Urinary bladder (tissue), 4 donors: ENCODE results near the gene MAN1A2. TPM values are rescaled to one million over a fixed set of nuclear protein-coding genes. Genes with fewer than 3 reads are reported as not detected.
A peak's percentile ranks its signal among the peaks of the same experiment; 100 is the strongest.
"Not testable (repeated sequence)": the region's sequence is repeated elsewhere in the genome, so short reads cannot be mapped to it uniquely, and the experiment has no call there.

Source experiments
- DNase-seq: peaks from one replicate; pipeline ENCODE4 v3.0.0-alpha.2; 2015; ENCODE audit errors: extremely low spot score
- H3K27ac ChIP-seq: one replicate; pipeline ENCODE4 v1.5.1; 2013; ENCODE audit warnings: low read depth, mild to moderate bottlenecking, moderate library complexity
- H3K36me3 ChIP-seq: one replicate; pipeline ENCODE4 v1.6.1; 2013; ENCODE audit warnings: mild to moderate bottlenecking, moderate library complexity; ENCODE audit not compliant: insufficient read depth
- H3K4me1 ChIP-seq: one replicate; pipeline ENCODE4 v1.6.1; 2013; ENCODE audit warnings: mild to moderate bottlenecking, moderate library complexity; ENCODE audit not compliant: insufficient read depth
- H3K4me3 ChIP-seq: one replicate; pipeline ENCODE4 v1.5.1; 2013; ENCODE audit warnings: low read depth, low read length
- WGBS: extraction: QIAGEN DNeasy Blood & Tissue Kit; methylation state at CpG from one replicate; pipeline ENCODE4 v1.1.7; 2013; 5-methylcytosine and 5-hydroxymethylcytosine counted together
- polyA plus RNA-seq: library from polyadenylated mRNA; stranded (reverse); fragments of 200-250 nt; gene quantifications from one replicate; pipeline ENCODE4 v1.2.3, GENCODE V29; 2013
- total RNA-seq: library from RNA; depleted of rRNA; stranded (reverse); fragments of >200 nt; gene quantifications from one replicate; pipeline ENCODE4 v1.2.3, GENCODE V29; 2014
- donor health status: healthy with polysubstance abuse.
- donor health status: healthy.

Gene MAN1A2
- total and polyA plus RNA-seq, 2 donors = 20.1 to 85.8 TPM

DNA sequence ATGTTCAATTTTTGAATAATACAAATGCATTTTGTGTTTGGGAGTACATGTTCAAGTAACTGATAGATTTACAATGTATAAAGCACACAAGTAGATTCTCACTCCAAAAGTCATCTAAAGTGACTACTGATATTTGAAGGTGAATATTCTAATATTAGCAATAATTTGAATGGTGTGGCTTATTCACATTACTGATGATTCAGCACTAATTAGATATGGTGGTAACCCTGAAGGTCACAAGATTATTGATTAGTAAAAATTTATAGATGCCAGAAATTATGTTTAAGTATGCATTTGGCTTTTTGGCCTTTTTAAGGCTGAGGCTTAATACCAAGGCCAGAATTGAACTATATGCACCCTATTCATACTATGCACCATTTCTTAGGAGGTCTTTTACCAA, 186.2 kb downstream of the MAN1A2 start:
- no peak overlapping the region for H3K4me3 ChIP-seq
- no peak overlapping the region for H3K27ac ChIP-seq
- DNase-seq = no peak
- H3K36me3 ChIP-seq = no peaks in the 10 kb centered on the region
- H3K4me1 ChIP-seq = no peaks in the 10 kb centered on the region

DNA sequence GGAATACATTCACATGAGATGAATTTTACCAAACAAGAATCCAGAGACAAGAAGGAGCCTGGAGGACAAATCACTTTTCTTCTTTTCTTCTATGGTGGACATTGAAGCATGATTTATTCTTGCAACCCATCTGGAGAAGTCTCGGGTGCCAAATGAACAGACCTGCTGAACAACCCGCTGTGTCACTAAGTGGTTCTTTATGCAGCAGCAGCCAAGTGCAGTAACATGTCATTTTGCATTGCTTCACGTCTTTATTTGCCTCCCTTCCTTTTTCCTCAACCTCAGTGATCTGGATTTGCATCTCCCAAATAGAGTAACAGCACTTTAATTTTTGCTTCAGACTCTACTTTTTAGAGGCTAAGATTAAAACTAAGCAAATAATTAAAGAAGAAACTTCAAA, 188.6 kb downstream of the MAN1A2 start:
- H3K27ac ChIP-seq = no peak overlapping the region
- WGBS = 72% methylated on average over 3 of the region's 3 CpGs
- no peak overlapping the region for H3K4me3 ChIP-seq
- no peak for DNase-seq
- H3K4me1 ChIP-seq = no peaks in the 10 kb centered on the region
- no peaks in the 10 kb centered on the region for H3K36me3 ChIP-seq

DNA sequence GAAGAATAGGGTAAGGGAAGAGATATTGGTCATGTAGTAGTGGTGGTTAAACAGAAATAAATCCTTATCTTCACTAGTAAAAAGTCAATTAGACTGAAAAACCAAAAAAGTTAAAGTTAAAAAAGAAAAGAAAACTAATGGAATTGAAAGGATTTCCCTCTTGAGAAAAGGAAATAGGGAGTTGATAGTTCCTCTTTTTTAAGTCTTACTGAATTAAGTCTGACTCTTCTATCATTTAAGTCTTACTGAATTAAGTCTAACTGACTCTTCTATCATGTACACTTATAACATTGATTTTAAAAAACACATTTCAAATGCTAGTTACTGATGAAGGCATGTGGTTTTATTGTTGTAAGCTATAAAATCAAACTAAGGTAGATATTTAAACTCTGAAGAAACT, 189.1 kb downstream of the MAN1A2 start:
- no peaks in the 10 kb centered on the region for H3K4me1 ChIP-seq
- H3K27ac ChIP-seq = no peak overlapping the region

DNA sequence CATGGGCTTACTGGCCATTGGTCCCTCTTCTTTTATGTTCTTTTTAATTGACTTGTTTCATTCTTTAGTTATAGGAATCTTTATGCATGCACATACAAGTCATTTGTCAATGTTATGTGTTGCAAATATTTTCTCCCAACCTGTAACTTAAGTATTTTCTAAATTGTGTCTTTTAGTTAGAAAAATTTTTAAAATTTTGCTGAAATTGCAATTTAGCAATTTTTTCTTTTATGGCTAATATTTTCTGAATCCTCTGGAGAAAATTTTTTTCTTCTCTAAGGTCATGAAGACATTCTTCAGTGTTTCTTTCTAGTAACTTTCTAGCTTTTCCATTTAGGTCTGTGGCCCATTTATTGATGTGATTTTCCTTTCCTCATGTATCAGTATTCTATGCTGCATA, 189.7 kb downstream of the MAN1A2 start:
- H3K4me3 ChIP-seq = no peak overlapping the region
- no peak overlapping the region for H3K27ac ChIP-seq
- no peaks in the 10 kb centered on the region for H3K4me1 ChIP-seq
- no peak for DNase-seq
- H3K36me3 ChIP-seq = no peaks in the 10 kb centered on the region

More for the DNA sequence above, 189.1 kb downstream of the MAN1A2 start:
- Histone ChIP-seq H3K36me3 (no peaks in the 10 kb centered on the region), H3K4me3 (no peak overlapping the region)
- DNase-seq = no peak

DNA sequence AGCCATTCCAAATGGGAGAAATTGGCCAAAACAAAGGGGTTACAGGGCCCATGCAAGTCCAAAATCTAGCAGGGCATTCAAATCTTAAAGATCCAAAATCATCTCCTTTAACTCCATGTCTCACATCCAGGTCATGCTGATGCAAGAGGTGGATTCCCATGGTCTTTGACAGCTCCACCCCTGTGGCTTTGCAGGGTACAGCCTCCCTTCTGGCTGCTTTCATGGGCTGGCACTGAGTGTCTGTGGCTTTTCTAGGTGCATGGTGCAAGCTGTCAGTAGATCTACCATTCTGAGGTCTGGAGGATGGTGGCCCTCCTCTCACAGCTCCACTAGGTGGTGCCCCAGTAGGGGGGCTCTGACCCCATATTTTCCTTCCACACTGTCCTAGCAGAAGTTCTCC, 191.2 kb downstream of the MAN1A2 start:
- H3K4me3 ChIP-seq, H3K4me1 ChIP-seq, DNase-seq, H3K27ac ChIP-seq, H3K36me3 ChIP-seq: not testable (repeated sequence)

DNA sequence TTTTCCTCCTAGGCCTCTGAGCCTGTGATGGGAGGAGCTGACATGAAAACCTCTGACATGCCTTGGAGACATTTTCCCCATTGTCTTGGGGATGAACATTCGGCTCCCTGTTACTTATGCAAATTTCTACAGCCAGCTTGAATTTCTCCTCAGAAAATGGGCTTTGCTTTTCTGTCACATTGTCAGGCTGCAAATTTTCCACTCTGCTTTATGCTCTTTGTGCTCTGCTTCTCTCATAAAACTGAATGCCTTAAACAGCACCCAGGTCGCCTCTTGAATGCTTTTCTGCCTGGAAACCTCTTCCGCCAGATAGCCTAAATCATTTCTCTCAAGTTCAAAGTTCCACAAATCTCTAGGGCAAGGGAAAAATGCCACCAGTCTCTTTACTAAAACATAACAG, 191.9 kb downstream of the MAN1A2 start:
- Histone ChIP-seq H3K36me3 (no peaks in the 10 kb centered on the region), H3K4me3 (no peak overlapping the region), H3K27ac (no peak overlapping the region), H3K4me1 (no peaks in the 10 kb centered on the region)
- WGBS = 91% methylated on average over 3 of the region's 3 CpGs
- no peak for DNase-seq

DNA sequence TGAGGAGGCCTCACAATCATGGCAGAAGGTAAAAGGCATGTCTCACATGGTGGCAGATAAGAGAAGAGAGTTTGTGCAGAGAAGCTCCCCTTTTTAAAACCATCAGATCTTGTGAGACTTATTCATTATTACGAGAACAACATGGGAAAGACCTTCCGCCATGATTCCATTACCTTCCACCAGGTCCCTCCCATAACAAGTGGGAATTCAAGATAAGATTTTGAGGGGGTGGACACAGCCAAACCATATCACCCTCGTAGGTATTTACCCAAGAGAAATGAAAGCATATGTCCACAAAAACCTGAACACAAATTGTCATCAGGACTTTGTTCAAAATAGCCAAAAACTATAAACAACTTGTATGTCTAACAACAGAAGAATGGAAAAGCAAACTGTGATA, 192.7 kb downstream of the MAN1A2 start:
- no peaks in the 10 kb centered on the region for H3K36me3 ChIP-seq
- no peak overlapping the region for H3K4me3 ChIP-seq
- no peaks in the 10 kb centered on the region for H3K4me1 ChIP-seq
- DNase-seq = no peak
- no peak overlapping the region for H3K27ac ChIP-seq
- WGBS = 80% methylated on average over 3 of the region's 3 CpGs

DNA sequence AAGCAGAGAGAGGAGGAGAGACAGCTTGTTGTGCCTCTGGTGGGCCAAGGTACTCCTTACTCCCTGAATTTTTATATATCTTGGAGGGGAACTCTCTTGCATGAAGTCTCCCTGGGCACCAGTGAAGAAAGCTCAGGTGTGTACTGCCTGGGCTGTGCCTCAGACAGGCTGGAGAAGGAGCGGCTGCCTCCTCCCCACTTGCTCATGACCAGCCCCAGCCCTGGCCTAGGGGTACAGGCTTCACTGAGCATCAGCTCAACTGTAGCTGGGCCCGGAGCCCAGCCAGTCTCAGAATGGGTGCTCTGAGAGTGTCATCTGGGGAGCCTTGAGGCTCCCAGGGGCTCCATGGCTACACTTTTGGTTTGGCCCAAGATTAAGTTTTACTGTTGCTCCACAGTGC, 193.8 kb downstream of the MAN1A2 start:
- no peak for DNase-seq
- H3K36me3 ChIP-seq = no peaks in the 10 kb centered on the region
- WGBS = 96% methylated on average over 2 of the region's 2 CpGs

DNA sequence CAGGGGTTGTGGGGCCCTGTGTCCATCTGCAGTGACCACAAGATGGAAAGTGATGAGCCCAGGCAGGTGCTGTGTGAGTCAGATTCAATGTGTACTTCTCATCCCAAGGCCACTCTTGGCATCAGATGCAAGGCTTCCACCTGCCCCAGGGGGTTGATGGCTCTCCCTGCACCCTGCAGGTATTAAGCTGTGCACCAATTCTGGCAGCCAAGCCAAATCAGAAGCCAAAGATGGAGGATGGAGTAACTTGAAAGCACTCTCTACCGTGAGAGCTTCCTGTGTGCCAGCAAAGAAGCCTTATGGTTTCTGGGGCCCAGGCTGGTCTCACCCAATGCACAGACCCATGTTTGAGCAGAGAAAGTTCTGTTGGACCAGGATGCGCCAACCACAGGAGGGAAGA, 194.3 kb downstream of the MAN1A2 start:
- 90% methylated on average over 2 of the region's 2 CpGs for WGBS
- Histone ChIP-seq H3K4me1 (no peaks in the 10 kb centered on the region), H3K36me3 (no peaks in the 10 kb centered on the region), H3K4me3 (no peak overlapping the region), H3K27ac (no peak overlapping the region)
- DNase-seq = no peak

More for the DNA sequence above, 193.8 kb downstream of the MAN1A2 start:
- Histone ChIP-seq H3K27ac (no peak overlapping the region), H3K4me1 (no peaks in the 10 kb centered on the region), H3K4me3 (no peak overlapping the region)

DNA sequence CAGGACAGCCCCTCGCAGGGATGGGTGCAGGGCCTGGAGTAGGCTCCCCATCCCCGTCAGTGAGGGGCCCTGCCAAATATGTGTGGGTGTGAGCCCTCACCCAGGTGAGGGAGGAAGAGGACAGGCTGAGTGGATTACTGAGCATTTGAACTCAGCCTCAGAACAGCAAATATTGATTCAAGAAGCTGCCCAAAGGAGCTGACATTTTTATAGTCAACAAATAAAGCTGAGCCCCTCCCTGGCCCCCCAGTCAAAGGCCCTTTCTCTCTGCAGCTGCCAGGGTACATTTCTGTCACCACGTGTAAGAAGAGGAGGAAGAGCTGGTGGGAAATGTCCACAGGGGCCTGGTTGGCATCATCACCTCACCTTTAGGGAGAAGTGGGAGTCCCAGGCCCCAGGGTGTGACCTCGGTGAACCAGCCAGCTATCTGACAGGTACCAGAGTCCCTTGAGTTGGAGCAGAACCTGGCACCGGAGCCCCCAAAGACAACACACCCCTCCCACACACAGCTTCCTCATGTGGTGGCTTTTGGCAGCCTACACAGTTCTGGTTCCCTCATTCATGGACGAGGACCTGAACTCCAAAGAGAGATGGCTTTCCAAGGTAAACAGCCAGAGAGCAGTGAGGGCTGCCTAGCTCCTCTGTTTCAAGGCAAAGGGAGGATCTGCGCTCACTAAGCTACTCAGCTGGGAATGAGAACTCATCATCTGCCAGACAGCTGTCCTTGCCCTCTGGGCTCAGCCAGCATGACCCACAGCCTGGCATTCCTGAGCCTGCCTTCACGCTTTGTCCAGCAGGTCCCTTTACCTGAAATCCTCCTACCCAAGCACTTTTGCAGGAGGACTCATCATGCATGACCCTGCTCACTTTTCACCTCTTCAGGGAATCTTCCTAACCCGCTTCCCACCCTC, 195.6 kb downstream of the MAN1A2 start:
- 71% methylated on average over 9 of the region's 9 CpGs for WGBS
- Histone ChIP-seq H3K4me3 (no peak overlapping the region), H3K36me3 (no peaks in the 10 kb centered on the region), H3K4me1 (no peaks in the 10 kb centered on the region), H3K27ac (no peak overlapping the region)
- DNase-seq = peak; percentile 39

DNA sequence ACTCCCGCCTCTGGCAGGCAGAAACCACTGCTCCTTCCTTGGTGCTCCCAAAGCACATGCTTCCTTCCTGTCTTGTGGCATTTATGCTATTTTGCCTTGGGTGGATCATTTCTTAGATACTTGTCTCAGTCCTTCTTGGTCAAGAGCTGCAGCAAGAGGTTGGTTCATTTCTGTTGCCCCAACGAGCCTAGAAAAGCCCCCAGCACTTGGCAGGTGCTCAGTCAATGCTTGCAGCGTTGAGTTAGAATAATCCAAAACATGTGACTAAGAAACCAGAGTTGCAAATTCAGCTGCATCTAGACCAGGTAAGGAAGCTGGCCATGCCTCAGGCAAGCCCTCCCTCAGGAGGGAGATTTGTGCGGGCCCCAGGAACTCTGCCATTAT, 196.2 kb downstream of the MAN1A2 start:
- H3K27ac ChIP-seq = no peak overlapping the region
- no peaks in the 10 kb centered on the region for H3K36me3 ChIP-seq
- DNase-seq = no peak
- 87% methylated on average over 4 of the region's 4 CpGs for WGBS
- H3K4me3 ChIP-seq = no peak overlapping the region
- H3K4me1 ChIP-seq = no peaks in the 10 kb centered on the region

DNA sequence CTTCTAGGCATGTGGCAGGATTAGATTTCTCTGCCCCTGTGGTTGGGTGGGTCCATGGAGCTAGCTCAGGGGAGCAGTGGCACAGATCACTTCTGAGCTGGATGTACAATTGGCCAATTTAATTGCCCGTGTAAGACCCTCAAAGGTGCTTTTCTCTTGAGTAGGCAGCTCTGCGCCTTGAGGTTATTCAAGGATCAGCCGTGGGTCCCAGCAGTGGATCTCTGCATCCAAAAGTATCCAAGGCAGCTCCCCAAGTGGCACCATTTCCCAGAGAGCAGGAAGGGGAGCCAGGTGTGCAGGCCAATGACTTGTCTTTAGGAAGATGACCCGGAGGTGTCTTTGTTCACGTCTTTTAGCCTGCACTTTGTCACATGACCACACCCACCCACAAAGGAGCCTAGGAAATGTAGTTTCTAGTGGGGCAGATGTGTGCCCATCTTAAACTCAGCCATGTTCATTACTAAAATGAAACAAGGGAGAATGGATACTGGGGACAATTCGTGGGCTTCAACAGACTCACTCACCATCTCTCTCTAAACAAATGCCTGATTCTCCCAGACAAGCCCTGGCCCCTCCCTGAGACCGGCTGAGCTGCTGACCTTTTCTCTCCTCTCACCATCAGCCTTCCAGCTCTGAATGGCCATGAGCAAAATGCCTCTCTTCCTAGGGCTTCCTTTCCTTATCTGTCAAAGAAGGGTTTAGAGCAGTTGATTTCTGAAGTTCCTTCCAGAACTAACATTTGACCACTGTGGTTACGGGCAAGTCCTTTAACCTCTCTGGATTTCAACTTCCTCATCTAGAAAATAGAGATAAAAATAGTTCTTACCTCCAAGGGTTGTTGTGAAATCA, 197.2 kb downstream of the MAN1A2 start:
- DNase-seq = no peak
- no peaks in the 10 kb centered on the region for H3K4me1 ChIP-seq
- no peaks in the 10 kb centered on the region for H3K36me3 ChIP-seq
- H3K27ac ChIP-seq = no peak overlapping the region
- H3K4me3 ChIP-seq = no peak overlapping the region
- 80% methylated on average over 8 of the region's 8 CpGs for WGBS

DNA sequence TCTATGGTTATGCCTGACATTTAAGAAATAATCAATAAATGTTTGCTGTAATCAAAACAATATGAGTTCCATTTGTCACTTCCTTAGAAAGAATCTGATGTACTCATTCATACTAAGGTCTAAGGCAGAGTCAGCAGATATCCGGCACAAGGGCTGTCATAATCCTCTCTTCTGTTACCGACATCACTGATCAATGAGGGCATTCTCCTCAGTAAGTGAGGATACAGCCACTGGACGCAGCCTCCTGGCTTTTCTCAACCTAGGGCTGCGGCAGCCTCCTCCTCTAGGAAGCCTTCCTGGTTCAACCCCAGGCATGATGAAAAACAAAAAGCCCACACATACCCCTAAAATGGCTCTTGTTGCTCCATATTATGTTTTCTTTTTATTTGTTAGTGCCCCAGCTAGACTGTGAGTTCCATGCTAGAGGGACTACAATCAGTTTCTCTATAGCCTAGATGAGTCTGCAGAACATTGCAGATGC, 197.9 kb downstream of the MAN1A2 start:
- WGBS = 90% methylated on average over 4 of the region's 4 CpGs
- H3K27ac ChIP-seq = no peak overlapping the region
- no peak for DNase-seq
- H3K4me1 ChIP-seq = no peaks in the 10 kb centered on the region
- H3K36me3 ChIP-seq = no peaks in the 10 kb centered on the region
- no peak overlapping the region for H3K4me3 ChIP-seq
